Stimulated activated CD4-positive, alpha-beta T cell treated with anti-CD3 and anti-CD28 coated beads, Interleukin-12 subunit alpha, Interleukin-12 subunit beta, amount 100 ng/mL, for 48 hours (primary cell): ENCODE data around the gene RNF26.
A peak's percentile ranks its signal among the peaks of the same experiment; 100 is the strongest.

Experiments
- DNase-seq, 3 donors: peaks; one replicate each; pipeline ENCODE4 v3.0.0-alpha.2; 2020; ENCODE audit warnings: low read depth in 2 of 3, low spot score in 1 of 3

RNF26 gene

DNA sequence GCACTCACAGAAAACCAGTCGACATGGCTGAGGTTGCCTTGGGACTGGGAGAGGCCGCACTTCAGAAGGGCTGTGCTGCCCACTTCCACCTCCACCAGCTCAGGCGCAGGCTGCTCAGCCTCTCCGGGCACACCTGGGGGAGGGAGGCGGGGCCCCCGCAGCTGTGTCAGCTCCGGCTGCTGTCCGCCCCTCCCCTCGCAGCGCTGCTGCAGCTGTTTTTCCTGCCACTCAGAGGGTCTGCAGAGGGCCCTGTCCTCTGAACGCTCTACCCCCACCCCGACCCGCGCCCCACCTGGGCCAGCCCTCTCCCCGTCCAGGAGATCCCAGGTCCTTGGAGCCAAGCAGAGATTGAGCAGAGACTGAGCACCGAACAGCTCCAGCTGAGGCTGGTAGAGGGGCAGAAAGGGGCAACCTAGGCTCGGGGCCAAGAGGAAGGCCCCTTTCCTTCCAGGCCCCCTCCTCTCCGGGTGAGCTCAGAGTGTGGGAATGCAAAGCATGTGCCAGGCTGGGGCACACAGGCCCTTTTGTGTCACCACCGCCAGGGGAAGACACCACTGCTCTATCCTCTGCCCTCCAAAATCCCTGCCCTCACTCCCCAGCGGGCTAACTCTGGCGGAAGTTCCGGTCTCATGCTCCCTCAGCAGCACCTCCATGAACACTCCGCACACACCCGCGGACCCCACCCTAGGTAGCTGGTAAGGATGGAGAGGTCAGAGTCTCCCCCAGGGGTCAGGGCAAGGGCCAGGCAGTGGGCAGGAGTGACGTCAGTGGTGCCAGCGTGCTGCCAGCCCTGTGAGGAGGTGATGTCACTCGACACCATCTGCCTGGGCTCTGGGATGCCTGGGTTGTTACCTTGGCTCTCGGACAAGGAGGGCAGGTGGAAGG lies 19.0 kb upstream of the RNF26 start:
- DNase-seq: no peak

DNA sequence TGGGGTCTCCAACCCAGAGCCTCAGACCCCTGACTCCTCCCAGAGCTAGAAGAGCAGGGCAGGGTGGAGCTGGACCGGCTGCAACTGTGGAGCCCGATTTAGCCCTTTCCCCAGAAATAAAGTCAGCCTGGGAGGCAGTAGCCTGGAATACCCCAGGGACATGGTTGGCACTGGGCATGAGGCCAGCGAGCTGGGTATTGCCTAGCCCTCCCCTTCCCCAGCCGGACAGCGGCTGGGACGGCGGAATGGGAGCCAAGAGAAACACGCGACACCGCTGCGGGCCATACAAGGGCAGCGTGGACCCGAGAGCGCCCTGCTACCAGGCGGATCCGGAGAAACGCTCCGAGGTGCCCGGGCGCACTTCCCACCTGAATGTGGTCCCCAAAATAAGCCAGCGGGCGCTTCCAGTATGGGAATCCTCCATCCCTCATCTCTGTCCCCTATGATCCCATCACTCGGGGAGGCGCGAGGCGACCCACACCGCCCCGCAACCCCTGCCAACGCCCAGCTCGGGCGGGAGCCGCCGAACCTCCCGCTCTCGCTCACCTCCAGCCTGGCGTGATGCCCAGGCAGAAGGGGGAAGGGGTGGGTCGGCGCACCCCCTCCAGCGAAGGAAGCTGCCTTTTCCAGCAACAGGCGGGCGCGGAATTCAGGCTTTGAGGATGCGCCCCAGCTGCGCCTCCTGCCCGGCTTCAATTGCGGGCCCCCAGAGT lies 18.2 kb upstream of the RNF26 start:
- DNase-seq: no peak

DNA sequence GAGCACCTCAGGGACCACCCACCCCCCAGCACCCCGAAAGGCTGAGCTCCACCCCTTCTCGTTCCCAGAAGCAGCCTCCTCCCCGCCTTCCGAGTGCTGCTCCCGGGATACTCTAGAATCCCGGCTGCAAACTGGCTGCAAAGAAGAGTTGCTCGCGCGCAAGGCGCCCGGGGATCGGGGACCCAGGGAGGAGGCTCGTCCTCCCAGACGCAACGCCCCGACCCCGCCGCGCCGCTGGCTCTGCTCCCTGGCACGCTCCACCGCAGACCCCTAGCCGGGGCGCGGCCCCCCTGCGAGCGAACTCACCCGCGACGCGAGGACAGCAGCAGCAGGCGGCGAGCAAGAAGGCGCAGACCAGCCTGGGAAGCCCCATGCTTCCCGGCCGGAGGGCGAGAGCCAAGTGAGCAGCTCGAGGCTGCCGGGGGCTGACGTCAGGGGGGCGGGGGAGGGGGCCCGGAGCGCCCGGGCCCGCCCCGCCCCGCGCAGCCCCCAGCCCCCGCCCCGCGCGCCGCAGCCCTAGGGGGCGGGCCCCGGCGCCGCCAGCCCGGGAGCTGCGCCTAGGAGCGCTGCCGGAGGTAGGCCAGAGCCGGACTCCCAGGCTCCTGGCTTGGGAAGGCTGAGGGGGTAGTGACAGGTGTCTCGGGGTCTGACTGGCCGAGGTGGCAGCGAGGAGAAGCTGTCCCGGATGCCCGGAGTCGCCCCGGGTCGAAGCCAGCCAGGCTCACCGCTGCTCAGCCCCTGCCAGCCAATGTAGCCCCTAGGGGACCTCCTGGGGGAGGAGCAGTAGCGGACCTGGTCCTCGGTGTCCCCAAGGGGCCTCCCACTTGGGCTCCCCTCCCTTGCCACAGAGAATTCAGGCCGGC lies 17.4 kb upstream of the RNF26 start, which contains the start of gene MCAM:
TSS of gene MCAM (minus strand) at position 402 of the 863 bp plus-strand sequence. CDS start at position 373, 29 bp downstream.
- no peak for DNase-seq

DNA sequence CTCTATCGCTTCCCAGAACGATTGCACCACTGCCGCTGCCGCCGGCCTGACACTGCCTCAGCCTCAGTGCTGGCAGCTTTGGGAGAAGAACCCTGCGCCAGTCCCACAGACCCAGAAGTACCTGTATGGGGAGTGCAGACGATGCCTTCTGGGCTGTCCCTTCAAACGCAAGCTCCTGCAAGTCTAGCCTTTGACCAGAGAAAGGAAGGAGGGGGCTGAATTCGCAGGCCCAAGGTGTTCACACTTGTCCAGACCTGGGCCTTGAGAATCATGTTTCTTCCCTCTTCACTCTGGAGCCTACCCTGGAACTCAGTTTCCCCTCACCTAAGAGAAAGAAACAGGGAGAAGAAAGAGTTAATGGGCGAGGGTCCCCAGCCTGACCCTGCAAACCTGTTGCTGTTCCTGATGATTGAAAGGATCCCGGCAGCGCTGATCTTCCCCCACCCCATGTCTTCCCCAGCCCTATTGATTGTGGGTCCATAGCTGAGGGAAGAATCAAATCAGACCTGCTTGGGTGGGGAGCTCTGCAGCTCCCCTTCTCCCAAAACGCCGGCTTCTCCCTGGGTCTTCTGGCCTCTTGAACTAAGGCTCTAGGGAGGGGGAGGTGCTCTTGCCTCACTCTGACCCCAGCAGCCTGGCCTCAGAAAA lies 16.6 kb upstream of the RNF26 start:
- DNase-seq: no peak

DNA sequence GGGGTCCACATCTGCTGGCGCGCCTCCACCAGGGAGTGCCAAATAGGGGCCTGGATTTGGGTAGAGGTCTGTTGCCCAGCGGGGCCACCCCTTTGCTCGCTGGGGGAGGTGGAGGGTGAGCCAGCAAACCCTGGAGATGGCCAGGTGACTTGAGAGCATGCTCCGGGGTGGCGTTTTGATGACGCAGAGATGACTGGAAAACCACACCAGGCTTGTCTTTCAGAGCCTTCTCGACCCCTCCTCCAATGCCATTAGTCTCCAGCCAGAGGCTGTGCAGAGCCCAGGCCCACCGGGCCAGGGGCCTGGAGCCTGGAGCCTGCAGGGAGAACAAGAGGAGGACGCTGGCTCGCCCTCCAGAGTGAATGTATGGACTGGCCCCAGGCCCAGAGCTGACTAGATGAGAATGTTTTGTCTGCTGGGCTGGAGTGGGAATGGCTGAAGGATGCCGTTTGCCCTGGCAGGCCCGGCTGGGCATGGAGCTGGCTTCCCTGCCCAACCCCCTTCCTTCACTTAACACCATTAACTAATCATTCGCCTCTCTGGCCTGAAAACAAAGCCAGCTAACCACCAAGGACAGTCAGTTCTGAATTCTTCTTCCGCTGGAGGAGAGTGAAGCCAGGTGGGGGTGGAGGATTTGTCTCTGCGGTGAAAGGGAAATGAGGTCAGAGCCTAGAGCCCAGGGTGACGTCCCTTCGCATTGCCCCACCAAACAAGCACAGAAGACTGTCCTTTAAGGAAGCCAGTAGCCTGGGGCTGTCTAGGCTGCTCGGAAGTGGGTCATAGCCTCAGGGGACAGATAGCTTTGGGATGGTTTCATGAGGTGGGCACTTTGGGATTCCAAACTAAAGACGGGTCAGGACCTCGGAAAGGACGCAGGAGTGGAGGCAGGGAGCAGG lies 15.8 kb upstream of the RNF26 start:
- DNase-seq: no peak

DNA sequence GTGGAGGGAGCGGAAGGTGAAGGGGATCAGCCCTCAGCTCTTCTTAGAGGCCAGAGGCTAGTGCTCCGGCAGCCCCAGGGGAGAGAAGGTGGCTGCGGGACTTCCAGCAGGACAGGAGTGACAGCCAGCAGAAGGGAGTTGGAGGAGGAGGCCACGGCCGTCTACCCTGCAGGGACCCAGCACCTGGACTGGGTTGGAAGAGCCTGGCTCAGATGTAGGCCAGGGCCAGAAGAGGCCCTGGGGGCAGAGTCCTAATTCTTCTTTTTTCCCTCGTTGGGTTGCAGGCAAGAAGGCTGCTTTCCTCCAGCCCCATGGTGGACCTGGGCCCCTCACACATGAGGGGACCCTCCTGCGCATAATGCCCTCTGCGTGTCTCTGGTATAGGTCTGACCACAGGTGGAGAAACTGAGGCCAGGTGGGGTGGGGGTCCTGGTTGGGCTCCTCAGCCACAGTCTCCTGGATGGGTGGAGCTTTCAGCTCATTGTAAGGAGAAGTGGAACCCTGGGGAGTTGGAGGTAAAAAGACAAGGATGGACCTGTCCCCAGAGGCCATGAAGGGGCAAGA lies 15.1 kb upstream of the RNF26 start:
- DNase-seq: no peak

DNA sequence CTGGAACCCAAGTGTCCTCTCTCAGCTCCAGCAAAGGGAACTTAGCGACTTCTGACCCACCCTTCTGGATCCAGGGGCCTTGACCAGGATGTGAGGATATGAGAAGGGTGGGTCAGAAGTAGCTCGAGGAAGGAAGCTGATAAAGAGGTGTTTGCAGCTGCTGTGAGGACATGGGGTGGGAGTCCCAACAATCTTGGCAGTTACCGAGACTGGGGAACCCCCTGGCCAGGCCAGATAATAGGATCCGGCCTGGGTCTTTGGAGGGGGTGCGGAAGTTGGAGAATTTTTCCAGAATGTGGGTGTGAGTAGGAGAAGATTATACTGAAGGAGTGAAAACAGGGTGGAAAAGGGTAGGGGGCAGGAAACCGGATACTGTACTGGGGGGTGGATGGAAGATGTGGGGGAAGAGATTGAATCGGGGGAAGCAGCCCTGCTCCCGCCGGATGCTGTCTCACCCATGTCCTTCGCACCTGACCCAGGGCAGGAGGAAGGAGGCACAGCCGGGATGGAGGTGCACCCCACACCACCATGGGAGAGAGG lies 14.6 kb upstream of the RNF26 start:
- no peak for DNase-seq

DNA sequence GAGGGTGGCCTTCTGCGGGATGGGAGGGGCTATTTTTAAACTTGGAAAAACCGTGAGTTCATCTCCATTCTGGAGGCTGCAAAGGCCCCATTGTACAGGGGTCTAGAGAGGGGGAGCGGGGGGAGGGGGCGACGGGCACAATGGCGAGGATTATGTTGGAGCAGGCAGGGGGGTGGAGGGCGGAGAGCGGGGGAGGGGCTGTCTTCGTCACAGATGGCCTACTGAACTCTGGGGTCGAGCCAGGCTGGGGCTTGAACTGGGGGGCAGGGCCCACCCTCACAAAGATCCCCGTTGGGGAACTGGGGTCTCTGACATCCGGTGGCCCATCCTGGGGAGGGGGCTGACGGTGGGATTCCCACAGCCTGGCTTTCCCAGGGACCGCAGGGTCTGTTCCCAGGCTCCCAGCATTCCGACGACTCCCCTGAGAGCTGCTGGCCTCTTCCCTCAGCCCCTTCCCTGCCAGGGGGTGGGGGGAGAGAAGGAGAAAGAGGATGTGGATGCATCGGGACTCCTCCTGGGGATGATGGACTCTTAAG lies 14.0 kb upstream of the RNF26 start:
- no peak for DNase-seq

DNA sequence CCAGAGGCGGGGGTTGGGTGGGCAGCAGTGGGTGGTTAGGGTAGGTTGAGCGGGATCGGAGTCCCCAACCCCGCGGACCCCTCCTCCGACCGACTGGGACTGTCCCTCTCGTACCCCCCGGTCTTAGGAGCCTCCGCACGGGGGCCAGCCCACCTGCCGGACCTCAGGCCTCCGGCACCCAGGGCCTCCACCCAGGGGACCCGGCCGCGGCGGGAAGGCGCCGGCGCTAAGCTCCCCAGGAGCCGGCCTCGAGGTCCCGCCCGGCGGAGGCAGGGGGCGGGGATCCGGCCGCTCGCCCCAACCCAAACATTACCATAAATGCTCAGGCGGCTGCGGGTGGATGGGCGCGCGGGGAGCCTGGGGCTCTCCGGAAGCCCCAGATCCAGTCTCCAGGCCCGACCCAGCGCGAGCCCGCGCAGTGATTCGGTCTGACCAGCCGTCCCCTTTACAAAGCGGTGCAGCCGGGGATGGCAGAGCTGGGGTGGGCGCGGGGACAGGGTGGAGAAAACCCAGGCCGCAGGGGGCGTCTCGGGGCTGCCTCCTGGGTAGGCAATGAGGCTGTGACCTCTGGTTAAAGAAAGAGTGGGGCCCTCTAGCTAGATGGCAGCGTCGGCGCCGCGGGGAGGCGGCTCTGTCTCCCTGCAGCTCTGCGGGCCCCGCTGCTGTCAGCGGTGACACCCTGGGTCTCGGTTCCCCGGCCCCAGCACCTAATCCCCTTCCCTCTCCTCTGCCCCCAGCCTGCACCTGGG lies 13.4 kb upstream of the RNF26 start:
- peak in 1 of 3 donors; percentile 54 for DNase-seq

DNA sequence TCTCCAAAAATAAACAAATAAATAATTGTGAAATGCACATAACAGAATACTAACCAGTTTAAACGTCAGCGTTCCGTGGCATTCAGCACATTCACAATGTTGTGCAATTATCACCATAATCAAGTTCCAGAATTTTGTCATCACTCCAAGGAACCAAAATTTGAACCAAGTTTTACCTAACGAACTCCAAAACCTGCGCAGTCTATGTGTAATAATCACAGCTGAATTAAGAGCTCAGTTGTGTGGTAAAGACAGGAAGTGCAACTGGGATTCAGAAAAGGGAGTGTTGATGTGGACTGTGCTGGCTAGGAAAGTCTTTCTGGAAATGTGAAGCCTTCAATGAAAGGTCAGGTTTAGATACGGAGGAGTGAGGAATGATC lies 12.0 kb upstream of the RNF26 start:
- DNase-seq: no peak

DNA sequence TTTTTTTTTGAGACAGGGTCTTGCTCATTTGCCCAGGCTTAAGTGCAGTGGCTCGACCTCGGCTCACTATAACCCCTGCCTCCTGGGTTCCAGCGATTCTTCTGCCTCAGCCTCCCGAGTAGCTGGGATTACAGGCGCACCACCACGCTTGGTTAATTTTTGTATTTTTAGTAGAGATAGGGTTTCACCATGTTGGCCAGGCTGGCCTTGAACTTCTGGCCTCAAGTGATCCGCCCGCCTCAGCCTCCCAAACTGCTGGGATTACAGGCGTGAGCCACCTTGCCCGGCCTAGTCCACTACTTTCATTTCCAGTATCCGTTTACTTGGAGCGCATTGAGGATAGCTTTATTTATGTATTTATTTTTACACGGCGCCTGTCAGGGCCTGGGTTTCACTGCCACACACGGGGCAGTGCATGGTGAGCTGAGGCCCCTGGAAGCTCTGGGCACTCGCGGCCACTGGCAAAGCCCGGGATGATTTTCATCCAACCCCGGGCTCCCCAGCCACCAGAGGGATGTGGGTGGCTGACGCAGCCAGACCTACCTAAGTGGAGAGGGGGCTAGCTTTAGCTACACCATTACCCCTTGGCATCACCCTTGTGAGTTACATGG lies 11.3 kb upstream of the RNF26 start:
- DNase-seq: no peak

DNA sequence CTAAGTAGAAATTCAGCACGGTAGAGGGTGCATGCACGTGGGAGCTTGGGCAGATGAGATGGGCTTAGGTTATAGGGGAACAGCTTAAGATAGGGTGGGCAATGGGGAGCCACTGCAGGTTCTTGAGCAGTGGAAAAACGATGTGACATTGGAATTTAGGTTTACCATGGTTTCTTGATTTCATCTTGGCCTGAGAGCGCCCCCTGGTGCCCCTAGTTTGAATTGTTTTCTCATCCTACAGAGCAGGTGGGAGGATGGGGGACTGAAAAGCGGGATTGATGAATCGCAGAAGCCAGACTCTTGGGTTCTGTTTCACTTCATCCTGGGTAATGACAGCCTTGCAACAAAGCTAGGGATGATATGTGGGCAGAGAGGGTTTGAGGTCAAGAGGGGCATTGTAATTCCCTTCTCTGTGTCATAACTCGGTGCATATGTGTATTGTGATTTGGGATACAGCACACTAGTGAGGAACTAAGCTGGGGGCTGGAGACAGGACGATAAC lies 10.7 kb upstream of the RNF26 start:
- DNase-seq: peak; percentile 71 to 90 (median 77)

DNA sequence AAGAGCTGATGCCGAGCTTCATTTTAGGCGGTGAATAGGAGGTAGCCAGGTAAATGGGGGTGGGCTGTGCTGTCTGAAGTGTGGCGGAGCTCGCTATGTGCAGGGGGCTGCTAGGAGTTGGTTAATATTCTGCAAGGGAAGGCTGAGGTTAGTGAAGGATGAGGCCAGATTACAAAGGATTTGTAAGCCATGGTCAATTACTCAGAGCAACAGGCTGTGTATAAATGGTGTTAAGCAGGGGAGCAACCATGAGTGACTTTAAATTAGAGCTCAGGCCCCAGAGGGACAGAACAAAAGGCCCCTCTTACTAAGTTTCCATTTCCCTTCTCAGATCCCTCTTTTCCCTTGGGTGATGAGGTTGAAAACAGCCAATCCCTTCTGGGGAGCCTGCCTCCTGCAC lies 10.1 kb upstream of the RNF26 start:
- DNase-seq: no peak

DNA sequence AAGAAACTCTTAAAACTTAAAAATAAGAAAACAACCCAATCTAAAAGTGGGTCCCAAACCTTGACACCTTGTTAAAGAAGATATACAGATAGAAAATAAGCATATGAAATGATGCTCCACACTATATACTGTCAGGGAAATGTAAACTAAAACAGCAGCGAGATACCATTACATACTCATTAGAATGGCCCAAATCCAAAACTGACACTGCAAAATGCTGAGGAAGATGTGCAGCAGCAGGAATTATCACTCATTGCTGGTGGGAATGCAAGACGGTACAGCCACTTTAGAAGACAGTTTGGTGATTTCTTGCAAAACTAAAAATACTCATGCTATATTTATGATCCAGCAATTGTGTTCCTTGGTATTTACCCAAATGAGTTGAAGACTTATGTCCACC lies 5.0 kb upstream of the RNF26 start:
- DNase-seq: no peak

DNA sequence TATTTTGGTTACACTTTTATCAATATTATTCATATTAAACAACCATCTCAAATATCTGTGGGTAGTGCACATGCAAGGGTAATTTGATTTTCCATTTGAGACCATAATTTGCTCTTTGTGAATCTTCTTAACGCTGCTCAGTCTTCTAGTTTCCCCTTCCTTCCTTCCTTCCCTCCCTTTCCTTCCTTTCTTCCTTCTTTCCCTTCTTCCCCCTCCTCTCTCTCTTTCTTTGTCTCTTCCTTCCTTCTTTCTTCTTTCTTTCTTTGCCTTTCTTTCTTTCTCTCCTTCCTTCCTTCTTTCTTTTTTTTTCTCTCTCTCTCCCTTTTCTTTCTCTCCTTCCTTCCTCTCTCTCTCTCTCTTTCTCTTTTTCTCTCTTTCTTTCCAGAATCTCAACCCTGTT lies 4.1 kb upstream of the RNF26 start:
- DNase-seq: no peak

DNA sequence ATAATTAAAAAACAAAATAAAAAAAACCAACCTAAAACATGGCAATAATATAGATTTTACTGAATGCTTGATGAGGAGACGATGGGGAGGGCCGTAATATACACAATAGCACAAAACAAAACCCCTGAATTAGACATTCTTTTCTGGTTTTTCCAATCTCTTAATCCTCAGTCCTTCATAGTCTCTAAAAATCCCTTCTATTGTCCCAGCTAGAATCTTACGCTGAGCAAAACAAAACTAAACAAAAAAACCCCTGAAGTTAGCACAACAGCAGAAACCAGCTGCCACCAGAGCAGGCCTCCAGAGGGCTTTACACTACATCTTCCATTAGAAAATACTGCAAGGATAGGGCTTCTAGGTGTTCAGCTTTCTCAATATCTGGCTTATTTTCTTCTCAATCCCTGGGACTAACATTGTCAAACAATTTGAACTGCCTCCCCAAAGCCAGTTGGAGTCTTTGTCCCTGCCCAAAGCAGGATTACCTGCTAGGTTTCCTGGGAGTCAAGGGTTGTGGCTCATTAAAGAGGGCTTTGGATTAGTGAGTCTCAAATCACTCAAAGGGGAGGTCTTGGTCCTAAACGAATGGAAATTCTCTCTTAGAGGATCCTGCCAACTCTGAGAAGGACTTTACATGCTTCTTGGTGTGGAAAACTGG lies 2.1 kb upstream of the RNF26 start:
- no peak for DNase-seq

DNA sequence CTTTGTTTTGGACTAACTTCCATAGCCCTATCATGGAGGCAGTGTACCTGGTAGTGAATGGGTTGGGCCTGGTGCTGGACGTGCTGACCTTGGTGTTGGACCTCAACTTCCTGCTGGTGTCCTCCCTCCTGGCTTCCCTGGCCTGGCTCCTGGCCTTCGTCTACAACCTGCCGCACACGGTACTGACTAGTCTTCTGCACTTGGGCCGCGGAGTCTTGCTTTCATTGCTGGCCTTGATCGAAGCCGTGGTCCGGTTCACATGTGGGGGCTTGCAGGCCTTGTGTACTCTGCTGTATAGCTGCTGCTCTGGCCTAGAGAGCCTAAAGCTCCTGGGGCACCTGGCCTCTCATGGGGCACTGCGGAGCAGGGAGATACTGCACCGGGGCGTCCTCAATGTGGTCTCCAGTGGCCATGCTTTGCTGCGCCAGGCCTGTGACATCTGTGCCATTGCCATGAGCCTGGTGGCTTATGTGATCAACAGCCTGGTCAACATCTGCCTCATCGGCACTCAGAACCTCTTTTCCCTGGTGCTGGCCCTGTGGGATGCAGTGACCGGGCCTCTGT lies 846 bp downstream of the RNF26 start:
- no peak for DNase-seq
